ENCODE measurements around the gene CACNG6. TPM values are rescaled to one million over a fixed set of nuclear protein-coding genes. Genes with fewer than 3 reads are reported as not detected.

Gene CACNG6
- total and polyA plus RNA-seq, 10 of the 15 experiments (the other 5 are each of a cell fraction or from before 2014, with no cell fraction given), result 0.07 TPM; not detected in 9

DNA sequence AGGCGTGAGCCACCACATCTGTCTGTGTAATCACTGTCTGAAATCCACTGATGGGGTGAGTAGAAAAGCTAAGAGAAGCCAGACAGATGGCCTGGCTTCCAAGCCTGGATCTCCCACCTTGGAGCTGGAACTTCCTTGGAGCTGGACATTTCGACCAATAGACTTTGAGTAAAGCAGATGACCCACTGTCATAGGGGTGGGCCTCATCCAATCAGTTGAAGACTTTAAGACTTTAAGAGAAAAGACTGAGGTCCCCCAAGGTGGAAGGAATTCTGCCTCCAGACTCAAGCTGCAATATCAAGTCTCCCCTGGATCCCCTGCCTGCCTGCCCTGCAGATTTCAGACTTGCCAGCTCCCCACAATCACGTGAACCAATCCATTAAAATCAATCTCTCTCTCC is 51.6 kb downstream of the CACNG6 start:
- FAIRE-seq, result no peak
- SMC1A ChIA-PET (ENCODE audit: uncharacterized antibody, unreplicated experiment), result interaction anchor here (1.2 kb wide), 1 partner anchor 674 kb away, joined by 4 read pairs; no protein-coding TSS in a partner anchor
- intact Hi-C loops (cut with micrococcal nuclease; ENCODE audit: unreplicated experiment) (no loop called here), in situ Hi-C loops (cut with MboI) (no loop called here)
- Histone ChIP-seq H3K9ac (ENCODE audit: control insufficient read depth, insufficient read depth, low read length) (no peak overlapping the region), H3K4me1 (ENCODE audit: control insufficient read depth, insufficient read depth, low read length) (no peaks in the 10 kb centered on the region), H3K79me2 (ENCODE audit: control insufficient read depth, insufficient read depth, low read length) (no peaks in the 10 kb centered on the region), H3K4me2 (ENCODE audit: control insufficient read depth, insufficient read depth) (no peak overlapping the region), H3K27me3 (replicated peaks in 1 of 2; ENCODE audit: control insufficient read depth in 2 of 2, insufficient read depth in 2 of 2, low read length in 1 of 2) (no peaks in the 10 kb centered on the region), H3K36me3 (ENCODE audit: control insufficient read depth in 2 of 2, insufficient read depth in 2 of 2, low read length in 1 of 2) (no peaks in the 10 kb centered on the region), H3K27ac (ENCODE audit: control insufficient read depth, insufficient read depth) (no peak overlapping the region), H4K20me1 (ENCODE audit: control insufficient read depth, insufficient read depth) (no peaks in the 10 kb centered on the region), H3K4me3 (no peak overlapping the region), H2AFZ (ENCODE audit: control insufficient read depth, low read depth, low read length) (no peak overlapping the region), H3K9me3 (replicated peaks; ENCODE audit: control insufficient read depth, insufficient read depth, low read length) (no peaks in the 10 kb centered on the region; the same call in 2 of the 3 replicates)
- 2% methylated on average over 3 of the region's 3 CpGs for WGBS (ENCODE audit: insufficient coverage, insufficient replicate concordance, low lambda C conversion rate, missing lambda C conversion rate)
- no TSS peak for BruUV-seq (replicated peaks)
- POLR2A ChIA-PET, result no interaction called here
- CTCF ChIA-PET, result no interaction called here
- DNase-seq (ENCODE audit: low read depth, low spot score), result no peak
- no peak for ATAC-seq
- RAD21 ChIA-PET (ENCODE audit: unreplicated experiment), result no interaction called here
- TF ChIP-seq, protein P1, sequence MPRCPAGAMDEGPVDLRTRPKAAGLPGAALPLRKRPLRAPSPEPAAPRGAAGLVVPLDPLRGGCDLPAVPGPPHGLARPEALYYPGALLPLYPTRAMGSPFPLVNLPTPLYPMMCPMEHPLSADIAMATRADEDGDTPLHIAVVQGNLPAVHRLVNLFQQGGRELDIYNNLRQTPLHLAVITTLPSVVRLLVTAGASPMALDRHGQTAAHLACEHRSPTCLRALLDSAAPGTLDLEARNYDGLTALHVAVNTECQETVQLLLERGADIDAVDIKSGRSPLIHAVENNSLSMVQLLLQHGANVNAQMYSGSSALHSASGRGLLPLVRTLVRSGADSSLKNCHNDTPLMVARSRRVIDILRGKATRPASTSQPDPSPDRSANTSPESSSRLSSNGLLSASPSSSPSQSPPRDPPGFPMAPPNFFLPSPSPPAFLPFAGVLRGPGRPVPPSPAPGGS (IDR thresholded peaks at IDR 0.05; ENCODE audit: borderline replicate concordance, insufficient read depth, low read depth, low read length, poor library complexity, severe bottlenecking), result no peak
- TF ChIP-seq HCFC1 (IDR thresholded peaks at IDR 0.05; ENCODE audit: low read length) (no peak), NR2F1 (conservative IDR thresholded peaks at IDR 0.05) (no peak), MTA3 (IDR thresholded peaks at IDR 0.05; ENCODE audit: borderline replicate concordance, low read length) (no peak), TARDBP (IDR thresholded peaks at IDR 0.05; ENCODE audit: borderline replicate concordance) (no peak), CBX3 (IDR thresholded peaks at IDR 0.05; ENCODE audit: borderline replicate concordance, low read depth) (no peak), PAX5 (IDR thresholded peaks at IDR 0.05; ENCODE audit: borderline replicate concordance, low read depth, low read length) (no peak), MYC (IDR thresholded peaks at IDR 0.05; ENCODE audit: insufficient read depth, insufficient read length, insufficient replicate concordance, low read length, severe bottlenecking) (no peak), HDGF (IDR thresholded peaks at IDR 0.05) (no peak), NFYB (IDR thresholded peaks at IDR 0.05; ENCODE audit: insufficient read depth, low read depth, low read length) (no peak)
- TF ChIP-seq, protein P2, sequence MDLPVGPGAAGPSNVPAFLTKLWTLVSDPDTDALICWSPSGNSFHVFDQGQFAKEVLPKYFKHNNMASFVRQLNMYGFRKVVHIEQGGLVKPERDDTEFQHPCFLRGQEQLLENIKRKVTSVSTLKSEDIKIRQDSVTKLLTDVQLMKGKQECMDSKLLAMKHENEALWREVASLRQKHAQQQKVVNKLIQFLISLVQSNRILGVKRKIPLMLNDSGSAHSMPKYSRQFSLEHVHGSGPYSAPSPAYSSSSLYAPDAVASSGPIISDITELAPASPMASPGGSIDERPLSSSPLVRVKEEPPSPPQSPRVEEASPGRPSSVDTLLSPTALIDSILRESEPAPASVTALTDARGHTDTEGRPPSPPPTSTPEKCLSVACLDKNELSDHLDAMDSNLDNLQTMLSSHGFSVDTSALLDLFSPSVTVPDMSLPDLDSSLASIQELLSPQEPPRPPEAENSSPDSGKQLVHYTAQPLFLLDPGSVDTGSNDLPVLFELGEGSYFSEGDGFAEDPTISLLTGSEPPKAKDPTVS (IDR thresholded peaks at IDR 0.05; ENCODE audit: low read depth, low read length), result no peak
- TF ChIP-seq, protein P3, sequence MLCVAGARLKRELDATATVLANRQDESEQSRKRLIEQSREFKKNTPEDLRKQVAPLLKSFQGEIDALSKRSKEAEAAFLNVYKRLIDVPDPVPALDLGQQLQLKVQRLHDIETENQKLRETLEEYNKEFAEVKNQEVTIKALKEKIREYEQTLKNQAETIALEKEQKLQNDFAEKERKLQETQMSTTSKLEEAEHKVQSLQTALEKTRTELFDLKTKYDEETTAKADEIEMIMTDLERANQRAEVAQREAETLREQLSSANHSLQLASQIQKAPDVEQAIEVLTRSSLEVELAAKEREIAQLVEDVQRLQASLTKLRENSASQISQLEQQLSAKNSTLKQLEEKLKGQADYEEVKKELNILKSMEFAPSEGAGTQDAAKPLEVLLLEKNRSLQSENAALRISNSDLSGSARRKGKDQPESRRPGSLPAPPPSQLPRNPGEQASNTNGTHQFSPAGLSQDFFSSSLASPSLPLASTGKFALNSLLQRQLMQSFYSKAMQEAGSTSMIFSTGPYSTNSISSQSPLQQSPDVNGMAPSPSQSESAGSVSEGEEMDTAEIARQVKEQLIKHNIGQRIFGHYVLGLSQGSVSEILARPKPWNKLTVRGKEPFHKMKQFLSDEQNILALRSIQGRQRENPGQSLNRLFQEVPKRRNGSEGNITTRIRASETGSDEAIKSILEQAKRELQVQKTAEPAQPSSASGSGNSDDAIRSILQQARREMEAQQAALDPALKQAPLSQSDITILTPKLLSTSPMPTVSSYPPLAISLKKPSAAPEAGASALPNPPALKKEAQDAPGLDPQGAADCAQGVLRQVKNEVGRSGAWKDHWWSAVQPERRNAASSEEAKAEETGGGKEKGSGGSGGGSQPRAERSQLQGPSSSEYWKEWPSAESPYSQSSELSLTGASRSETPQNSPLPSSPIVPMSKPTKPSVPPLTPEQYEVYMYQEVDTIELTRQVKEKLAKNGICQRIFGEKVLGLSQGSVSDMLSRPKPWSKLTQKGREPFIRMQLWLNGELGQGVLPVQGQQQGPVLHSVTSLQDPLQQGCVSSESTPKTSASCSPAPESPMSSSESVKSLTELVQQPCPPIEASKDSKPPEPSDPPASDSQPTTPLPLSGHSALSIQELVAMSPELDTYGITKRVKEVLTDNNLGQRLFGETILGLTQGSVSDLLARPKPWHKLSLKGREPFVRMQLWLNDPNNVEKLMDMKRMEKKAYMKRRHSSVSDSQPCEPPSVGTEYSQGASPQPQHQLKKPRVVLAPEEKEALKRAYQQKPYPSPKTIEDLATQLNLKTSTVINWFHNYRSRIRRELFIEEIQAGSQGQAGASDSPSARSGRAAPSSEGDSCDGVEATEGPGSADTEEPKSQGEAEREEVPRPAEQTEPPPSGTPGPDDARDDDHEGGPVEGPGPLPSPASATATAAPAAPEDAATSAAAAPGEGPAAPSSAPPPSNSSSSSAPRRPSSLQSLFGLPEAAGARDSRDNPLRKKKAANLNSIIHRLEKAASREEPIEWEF (IDR thresholded peaks at IDR 0.05; ENCODE audit: insufficient replicate concordance, low read depth, low read length), result no peak
- TF ChIP-seq, protein P4, sequence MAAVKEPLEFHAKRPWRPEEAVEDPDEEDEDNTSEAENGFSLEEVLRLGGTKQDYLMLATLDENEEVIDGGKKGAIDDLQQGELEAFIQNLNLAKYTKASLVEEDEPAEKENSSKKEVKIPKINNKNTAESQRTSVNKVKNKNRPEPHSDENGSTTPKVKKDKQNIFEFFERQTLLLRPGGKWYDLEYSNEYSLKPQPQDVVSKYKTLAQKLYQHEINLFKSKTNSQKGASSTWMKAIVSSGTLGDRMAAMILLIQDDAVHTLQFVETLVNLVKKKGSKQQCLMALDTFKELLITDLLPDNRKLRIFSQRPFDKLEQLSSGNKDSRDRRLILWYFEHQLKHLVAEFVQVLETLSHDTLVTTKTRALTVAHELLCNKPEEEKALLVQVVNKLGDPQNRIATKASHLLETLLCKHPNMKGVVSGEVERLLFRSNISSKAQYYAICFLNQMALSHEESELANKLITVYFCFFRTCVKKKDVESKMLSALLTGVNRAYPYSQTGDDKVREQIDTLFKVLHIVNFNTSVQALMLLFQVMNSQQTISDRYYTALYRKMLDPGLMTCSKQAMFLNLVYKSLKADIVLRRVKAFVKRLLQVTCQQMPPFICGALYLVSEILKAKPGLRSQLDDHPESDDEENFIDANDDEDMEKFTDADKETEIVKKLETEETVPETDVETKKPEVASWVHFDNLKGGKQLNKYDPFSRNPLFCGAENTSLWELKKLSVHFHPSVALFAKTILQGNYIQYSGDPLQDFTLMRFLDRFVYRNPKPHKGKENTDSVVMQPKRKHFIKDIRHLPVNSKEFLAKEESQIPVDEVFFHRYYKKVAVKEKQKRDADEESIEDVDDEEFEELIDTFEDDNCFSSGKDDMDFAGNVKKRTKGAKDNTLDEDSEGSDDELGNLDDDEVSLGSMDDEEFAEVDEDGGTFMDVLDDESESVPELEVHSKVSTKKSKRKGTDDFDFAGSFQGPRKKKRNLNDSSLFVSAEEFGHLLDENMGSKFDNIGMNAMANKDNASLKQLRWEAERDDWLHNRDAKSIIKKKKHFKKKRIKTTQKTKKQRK (IDR thresholded peaks at IDR 0.05; ENCODE audit: low read depth, low read length), result no peak
